HEK293T (cell line): ENCODE results near the gene ELAVL4.

ENCODE experiments used
- CTCF ChIA-PET: fragments of 350-600 bp; formaldehyde crosslinking; extraction: SDS; loops from one replicate; lab custom pipeline; 2021; ENCODE audit warnings: antibody characterized with exemption, inconsistent platforms; lab: Yijun Ruan, JAX
- POLR2A ChIA-PET: fragments of 350-600 bp; formaldehyde crosslinking; extraction: SDS; loops from one replicate; lab custom pipeline; 2020; ENCODE audit warnings: antibody characterized with exemption, inconsistent platforms; lab: Yijun Ruan, JAX
- DNase-seq: peaks from one replicate; pipeline ENCODE4 v3.0.0; 2012; ENCODE audit warnings: mixed read lengths; ENCODE audit errors: extremely low spot score
- ARNT ChIP-seq: fragments of 450-650 bp; IDR thresholded peaks from 2 replicates; pipeline ENCODE4 v1.6.1; 2017; ENCODE audit warnings: mild to moderate bottlenecking
- BHLHE40 ChIP-seq: fragments of 450-650 bp; IDR thresholded peaks from 2 replicates; pipeline ENCODE4 v1.6.1; 2016; ENCODE audit warnings: mild to moderate bottlenecking, moderate library complexity, borderline replicate concordance
- CTBP1 ChIP-seq: fragments of 450-650 bp; IDR thresholded peaks from 2 replicates; pipeline ENCODE4 v1.6.1; 2016; ENCODE audit warnings: borderline replicate concordance
- ELF4 ChIP-seq: fragments of 450-650 bp; IDR thresholded peaks from 2 replicates; pipeline ENCODE4 v1.6.1; 2017; ENCODE audit warnings: antibody characterized with exemption
- FOXA1 ChIP-seq: fragments of 450-650 bp; IDR thresholded peaks from 2 replicates; pipeline ENCODE4 v1.6.1; 2016; ENCODE audit warnings: mild to moderate bottlenecking
- FOXK2 ChIP-seq: fragments of 450-650 bp; IDR thresholded peaks from 2 replicates; pipeline ENCODE4 v1.6.1; 2016; ENCODE audit warnings: mild to moderate bottlenecking
- FOXM1 ChIP-seq: fragments of 450-650 bp; IDR thresholded peaks from 2 replicates; pipeline ENCODE4 v1.6.1; 2017; ENCODE audit warnings: mild to moderate bottlenecking, borderline replicate concordance
- HDGF ChIP-seq: fragments of 450-650 bp; IDR thresholded peaks from 2 replicates; pipeline ENCODE4 v1.6.1; 2017; ENCODE audit warnings: antibody characterized with exemption, borderline replicate concordance
- L3MBTL2 ChIP-seq: fragments of 450-650 bp; conservative IDR thresholded peaks from 2 replicates; pipeline ENCODE4 v1.6.1; 2016; ENCODE audit warnings: mild to moderate bottlenecking
- LEF1 ChIP-seq: fragments of 450-650 bp; IDR thresholded peaks from 2 replicates; pipeline ENCODE4 v1.6.1; 2017; ENCODE audit warnings: mild to moderate bottlenecking, borderline replicate concordance
- NFRKB ChIP-seq: fragments of 450-650 bp; IDR thresholded peaks from 2 replicates; pipeline ENCODE4 v1.6.1; 2016; ENCODE audit warnings: mild to moderate bottlenecking, moderate library complexity
- PKNOX1 ChIP-seq: fragments of 450-650 bp; IDR thresholded peaks from 2 replicates; pipeline ENCODE4 v1.6.1; 2016
- SP1 ChIP-seq: fragments of 450-650 bp; IDR thresholded peaks from 2 replicates; pipeline ENCODE4 v1.6.1; 2017
- SUZ12 ChIP-seq: fragments of 450-650 bp; IDR thresholded peaks from 2 replicates; pipeline ENCODE4 v1.6.1; 2016; ENCODE audit warnings: mild to moderate bottlenecking
- TARDBP ChIP-seq: fragments of 450-650 bp; IDR thresholded peaks from 2 replicates; pipeline ENCODE4 v1.6.1; 2016
- ZNF384 ChIP-seq: fragments of 450-650 bp; IDR thresholded peaks from 2 replicates; pipeline ENCODE4 v1.6.1; 2016

Gene ELAVL4

GRCh38 chr1:50109647-50110075, 941 bp downstream of the ELAVL4 start:
- ChIA-PET CTCF (no interaction called here), POLR2A (no interaction called here)
- TF ChIP-seq TARDBP, result no peak
- no peak for TF ChIP-seq NFRKB
- DNase-seq, result no peak

DNA sequence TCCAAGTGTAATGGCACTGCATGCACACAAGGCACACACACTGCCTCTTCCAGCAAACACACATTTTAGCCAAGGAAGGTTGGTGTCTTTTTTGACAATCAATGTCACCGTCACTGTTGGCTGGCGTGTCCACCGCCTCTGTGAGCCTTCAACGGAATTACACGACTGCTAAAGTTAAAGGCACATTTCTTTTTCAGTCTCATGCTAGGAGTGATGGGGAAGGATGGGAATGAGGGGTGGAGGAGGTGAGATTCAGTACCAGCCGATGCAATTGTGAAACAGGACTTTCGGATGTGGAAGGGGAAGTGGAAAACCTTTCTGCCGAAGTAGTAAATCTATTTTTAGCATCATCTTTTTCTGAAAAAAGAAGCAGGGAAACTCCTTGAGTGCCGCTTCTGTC, 1.4 kb downstream of the ELAVL4 start:
- POLR2A ChIA-PET, result no interaction called here

GRCh38 chr1:50110656-50111055, 1.9 kb downstream of the ELAVL4 start:
- DNase-seq, result no peak
- no peak for TF ChIP-seq L3MBTL2
- no peak for TF ChIP-seq SP1
- TF ChIP-seq FOXA1, result no peak
- TF ChIP-seq ELF4, result no peak
- no peak for TF ChIP-seq ZNF384
- no peak for TF ChIP-seq PKNOX1
- TF ChIP-seq BHLHE40, result no peak
- ChIA-PET POLR2A (no interaction called here), CTCF (no interaction called here)

More for the DNA sequence above, 1.4 kb downstream of the ELAVL4 start:
- TF ChIP-seq HDGF (no peak), L3MBTL2 (no peak), FOXK2 (no peak)
- CTCF ChIA-PET, result no interaction called here
- no peak for DNase-seq

GRCh38 chr1:50111503-50111902, 2.8 kb downstream of the ELAVL4 start:
- no peak for DNase-seq
- CTCF ChIA-PET, result no interaction called here
- POLR2A ChIA-PET, result no interaction called here
- no peak for TF ChIP-seq CTBP1

GRCh38 chr1:50112193-50112592, 3.5 kb downstream of the ELAVL4 start:
- TF ChIP-seq HDGF, result no peak
- POLR2A ChIA-PET, result no interaction called here
- CTCF ChIA-PET, result no interaction called here
- no peak for DNase-seq

- CTCF ChIA-PET, result no interaction called here
- DNase-seq, result no peak
- TF ChIP-seq FOXA1, result no peak
- no peak for TF ChIP-seq ELF4
- no peak for TF ChIP-seq SP1
- TF ChIP-seq SUZ12, result no peak
- no peak for TF ChIP-seq TARDBP
- TF ChIP-seq PKNOX1, result no peak
- TF ChIP-seq ARNT, result no peak
- no peak for TF ChIP-seq L3MBTL2
- TF ChIP-seq LEF1, result no peak
- TF ChIP-seq NFRKB, result no peak
- TF ChIP-seq FOXK2, result no peak
- TF ChIP-seq HDGF, result no peak
- TF ChIP-seq FOXM1, result no peak
- TF ChIP-seq BHLHE40, result no peak
- no peak for TF ChIP-seq CTBP1
- POLR2A ChIA-PET, result no interaction called here
Measured at GRCh38 chr1:50123071-50123470, 14.4 kb downstream of the ELAVL4 start.

DNA sequence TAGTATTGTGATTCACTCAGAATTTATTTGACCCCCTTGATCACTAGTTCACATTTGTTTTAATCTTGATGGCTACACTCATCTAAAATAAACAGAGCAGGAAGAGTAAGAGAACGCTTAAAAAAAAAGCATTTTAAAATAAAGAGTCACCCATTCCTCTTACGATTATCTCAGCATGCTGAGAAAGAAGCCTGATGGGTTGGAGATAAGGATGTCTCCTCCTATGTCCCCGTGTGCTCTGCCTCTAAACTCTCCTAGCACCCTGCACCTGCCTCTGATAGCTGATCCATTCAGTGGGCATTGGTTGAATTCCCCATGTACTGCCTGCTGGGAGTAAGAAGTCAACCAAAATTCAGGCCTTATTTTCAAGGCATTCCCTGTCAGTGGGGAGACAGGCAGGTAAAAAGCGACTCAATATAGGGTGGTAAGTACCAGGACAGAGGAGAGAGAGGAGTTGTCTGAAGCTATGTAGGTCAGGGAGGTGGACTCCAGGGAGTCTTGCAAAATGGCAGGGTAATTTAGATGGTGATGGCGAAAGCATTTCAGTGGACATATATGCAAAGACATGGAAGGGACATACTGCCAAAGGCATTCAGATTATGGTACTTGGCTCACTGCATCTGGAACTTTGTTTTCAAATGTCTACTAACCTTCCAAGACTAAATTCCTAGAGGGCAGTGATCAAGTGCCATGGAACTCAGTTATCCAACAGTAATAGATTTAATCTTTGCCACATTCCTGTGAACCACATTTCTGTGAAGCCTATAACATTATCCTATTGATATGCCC, 18.4 kb downstream of the ELAVL4 start:
- no peak for DNase-seq

More for the DNA sequence above, 18.4 kb downstream of the ELAVL4 start:
- POLR2A ChIA-PET, result no interaction called here
- CTCF ChIA-PET, result no interaction called here
- TF ChIP-seq PKNOX1, result no peak
- no peak for TF ChIP-seq BHLHE40
- no peak for TF ChIP-seq FOXM1
- no peak for TF ChIP-seq SUZ12
- no peak for TF ChIP-seq ARNT
- no peak for TF ChIP-seq NFRKB
- TF ChIP-seq ELF4, result no peak
- TF ChIP-seq SP1, result no peak
- no peak for TF ChIP-seq HDGF
- no peak for TF ChIP-seq FOXK2
- TF ChIP-seq TARDBP, result no peak
- no peak for TF ChIP-seq FOXA1
- no peak for TF ChIP-seq CTBP1
- TF ChIP-seq ZNF384, result no peak
- no peak for TF ChIP-seq LEF1
- TF ChIP-seq L3MBTL2, result no peak
